Lung microvascular endothelial cell (primary cell): ENCODE measurements around the gene PDE6A. TPM values are rescaled to one million over a fixed set of nuclear protein-coding genes. Genes with fewer than 3 reads are reported as not detected.

ENCODE experiments used
- DNase-seq, 2 donors: peaks; one replicate each; pipeline versions ENCODE4 v3.0.0 to v3.0.0-alpha.2; 2010; ENCODE audit warnings: low read depth in 2 of 2
- total RNA-seq: library from RNA; depleted of rRNA; stranded (reverse); fragments of >200 nt; gene quantifications from 2 replicates; pipeline ENCODE4 v1.2.1, GENCODE V29; 2014

PDE6A gene
- total RNA-seq, 1 donor from 2014 or later = not detected

GRCh38 chr5:149930749-149931574 is 13.6 kb downstream of the PDE6A start:
- no peak for DNase-seq

GRCh38 chr5:149930043-149930748 is 14.4 kb downstream of the PDE6A start:
- no peak for DNase-seq

- DNase-seq = peak in 1 of 2 donors; percentile 27
Observed at GRCh38 chr5:149924486-149924885, 20.1 kb downstream of the PDE6A start.

- no peak for DNase-seq
Observed at GRCh38 chr5:149922950-149923349, 21.6 kb downstream of the PDE6A start.

GRCh38 chr5:149921597-149921996 is 23.0 kb downstream of the PDE6A start:
- no peak for DNase-seq

GRCh38 chr5:149917073-149917676 is 27.4 kb downstream of the PDE6A start:
- peak in 1 of 2 donors; percentile 22 for DNase-seq

GRCh38 chr5:149916334-149917072 is 28.1 kb downstream of the PDE6A start:
- no peak for DNase-seq

GRCh38 chr5:149915392-149916260 is 29.0 kb downstream of the PDE6A start:
- DNase-seq = no peak

- peak in 1 of 2 donors; percentile 64 for DNase-seq
Observed at GRCh38 chr5:149913436-149914419, 30.9 kb downstream of the PDE6A start.

- DNase-seq = no peak
Observed at GRCh38 chr5:149912226-149912871, 32.2 kb downstream of the PDE6A start.

GRCh38 chr5:149911031-149911430 is 33.6 kb downstream of the PDE6A start:
- no peak for DNase-seq

GRCh38 chr5:149907828-149908227 is 36.8 kb downstream of the PDE6A start:
- no peak for DNase-seq

- DNase-seq = peak in 1 of 2 donors; percentile 13
Observed at GRCh38 chr5:149904977-149905376, 39.6 kb downstream of the PDE6A start.

GRCh38 chr5:149904293-149904886 is 40.2 kb downstream of the PDE6A start:
- no peak for DNase-seq

- DNase-seq = no peak
Observed at GRCh38 chr5:149903404-149903803, 41.2 kb downstream of the PDE6A start.

GRCh38 chr5:149902177-149902576 is 42.4 kb downstream of the PDE6A start:
- DNase-seq = peak in 1 of 2 donors; percentile 10

- DNase-seq = no peak
Observed at GRCh38 chr5:149901511-149901910, 43.1 kb downstream of the PDE6A start.

GRCh38 chr5:149900390-149900789 is 44.2 kb downstream of the PDE6A start:
- DNase-seq = no peak
